GM23338 (cell line): ENCODE data around the gene KRTAP5-4.

Source experiments
- CREB1 ChIP-seq: fragments of 250-450 bp; sonication (Bioruptor Pico); IDR thresholded peaks from 2 replicates; pipeline ENCODE4 v1.5.0; 2020; ENCODE audit warnings: low read depth, mild to moderate bottlenecking, moderate library complexity
- EZH2phosphoT487 ChIP-seq: fragments of 200-600 bp; sonication (generic); IDR thresholded peaks from one replicate; pipeline ENCODE4 v1.8.1; 2018; ENCODE audit warnings: antibody characterized with exemption; ENCODE audit not compliant: unreplicated experiment
- POLR2AphosphoS5 ChIP-seq: IDR thresholded peaks from 2 replicates; pipeline ENCODE4 v1.6.1; 2016; ENCODE audit warnings: antibody characterized with exemption, low read depth
- TF ChIP-seq, protein P1 (sequence below), 2 experiments: fragments of 200-600 bp in 1 of 2; sonication (generic) in 1 of 2; conservative IDR thresholded peaks; 2 replicates each; pipeline versions ENCODE4 v1.5.1 to v1.6.1; 2016 to 2017; ENCODE audit warnings: antibody characterized with exemption in 2 of 2, low read depth in 2 of 2, mild to moderate bottlenecking in 2 of 2, moderate library complexity in 1 of 2
- TF ChIP-seq, protein P2 (sequence below): fragments of 250-450 bp; sonication (Bioruptor Pico); IDR thresholded peaks from 2 replicates; pipeline ENCODE4 v1.5.0; 2020; ENCODE audit warnings: mild to moderate bottlenecking, moderate library complexity
- TF ChIP-seq, protein P3 (sequence below): IDR thresholded peaks from 2 replicates; pipeline ENCODE4 v1.6.1; 2016; ENCODE audit warnings: antibody characterized with exemption

DNA sequence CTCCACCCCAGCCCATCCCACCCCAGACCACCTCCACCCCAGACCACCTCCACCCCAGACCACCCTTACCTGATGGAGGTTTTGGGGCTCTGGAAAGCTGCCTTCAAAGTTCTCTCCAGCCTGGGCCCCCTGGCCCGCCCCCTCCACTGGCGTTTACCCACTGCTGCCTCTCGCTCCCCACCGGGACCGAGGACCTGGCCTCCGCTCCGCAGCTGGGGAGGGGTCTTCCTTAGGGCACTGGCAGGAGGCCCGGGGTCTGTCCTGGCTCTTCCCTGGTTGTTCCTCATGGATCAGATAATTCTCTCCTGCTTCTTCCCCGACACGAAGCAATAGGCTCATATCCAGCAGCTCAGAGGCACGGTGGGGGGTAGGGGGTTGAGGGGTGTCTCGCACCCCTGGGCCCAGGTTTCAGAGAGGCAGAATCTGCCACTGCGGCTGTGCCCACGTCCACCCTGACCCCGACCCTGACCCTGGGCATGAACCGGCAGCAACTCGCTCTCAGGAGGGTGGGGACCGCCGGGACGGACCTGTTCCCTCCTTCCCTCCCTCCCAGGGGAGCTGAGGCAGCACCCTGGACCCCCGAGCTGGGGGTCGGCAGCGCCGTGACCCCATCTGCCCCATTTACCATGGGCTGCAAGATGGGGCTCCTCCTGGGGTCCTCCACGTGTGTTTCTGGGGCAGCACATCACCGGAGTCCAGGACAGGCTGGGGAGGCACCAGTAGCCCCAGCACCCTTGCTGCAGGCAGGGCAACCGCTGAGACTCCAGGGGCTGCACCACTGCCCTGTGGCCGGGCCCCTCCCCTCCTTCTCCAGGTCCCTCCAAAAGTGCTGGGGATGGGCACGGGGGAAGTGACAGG, 20.6 kb upstream of the KRTAP5-4 start:
- TF ChIP-seq, protein P1, sequence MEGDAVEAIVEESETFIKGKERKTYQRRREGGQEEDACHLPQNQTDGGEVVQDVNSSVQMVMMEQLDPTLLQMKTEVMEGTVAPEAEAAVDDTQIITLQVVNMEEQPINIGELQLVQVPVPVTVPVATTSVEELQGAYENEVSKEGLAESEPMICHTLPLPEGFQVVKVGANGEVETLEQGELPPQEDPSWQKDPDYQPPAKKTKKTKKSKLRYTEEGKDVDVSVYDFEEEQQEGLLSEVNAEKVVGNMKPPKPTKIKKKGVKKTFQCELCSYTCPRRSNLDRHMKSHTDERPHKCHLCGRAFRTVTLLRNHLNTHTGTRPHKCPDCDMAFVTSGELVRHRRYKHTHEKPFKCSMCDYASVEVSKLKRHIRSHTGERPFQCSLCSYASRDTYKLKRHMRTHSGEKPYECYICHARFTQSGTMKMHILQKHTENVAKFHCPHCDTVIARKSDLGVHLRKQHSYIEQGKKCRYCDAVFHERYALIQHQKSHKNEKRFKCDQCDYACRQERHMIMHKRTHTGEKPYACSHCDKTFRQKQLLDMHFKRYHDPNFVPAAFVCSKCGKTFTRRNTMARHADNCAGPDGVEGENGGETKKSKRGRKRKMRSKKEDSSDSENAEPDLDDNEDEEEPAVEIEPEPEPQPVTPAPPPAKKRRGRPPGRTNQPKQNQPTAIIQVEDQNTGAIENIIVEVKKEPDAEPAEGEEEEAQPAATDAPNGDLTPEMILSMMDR (conservative IDR thresholded peaks at IDR 0.05; ENCODE audit: low read depth in 2 of 2), result no peak
- TF ChIP-seq EZH2phosphoT487, result no peak
- no peak for TF ChIP-seq POLR2AphosphoS5
- TF ChIP-seq, protein P2, sequence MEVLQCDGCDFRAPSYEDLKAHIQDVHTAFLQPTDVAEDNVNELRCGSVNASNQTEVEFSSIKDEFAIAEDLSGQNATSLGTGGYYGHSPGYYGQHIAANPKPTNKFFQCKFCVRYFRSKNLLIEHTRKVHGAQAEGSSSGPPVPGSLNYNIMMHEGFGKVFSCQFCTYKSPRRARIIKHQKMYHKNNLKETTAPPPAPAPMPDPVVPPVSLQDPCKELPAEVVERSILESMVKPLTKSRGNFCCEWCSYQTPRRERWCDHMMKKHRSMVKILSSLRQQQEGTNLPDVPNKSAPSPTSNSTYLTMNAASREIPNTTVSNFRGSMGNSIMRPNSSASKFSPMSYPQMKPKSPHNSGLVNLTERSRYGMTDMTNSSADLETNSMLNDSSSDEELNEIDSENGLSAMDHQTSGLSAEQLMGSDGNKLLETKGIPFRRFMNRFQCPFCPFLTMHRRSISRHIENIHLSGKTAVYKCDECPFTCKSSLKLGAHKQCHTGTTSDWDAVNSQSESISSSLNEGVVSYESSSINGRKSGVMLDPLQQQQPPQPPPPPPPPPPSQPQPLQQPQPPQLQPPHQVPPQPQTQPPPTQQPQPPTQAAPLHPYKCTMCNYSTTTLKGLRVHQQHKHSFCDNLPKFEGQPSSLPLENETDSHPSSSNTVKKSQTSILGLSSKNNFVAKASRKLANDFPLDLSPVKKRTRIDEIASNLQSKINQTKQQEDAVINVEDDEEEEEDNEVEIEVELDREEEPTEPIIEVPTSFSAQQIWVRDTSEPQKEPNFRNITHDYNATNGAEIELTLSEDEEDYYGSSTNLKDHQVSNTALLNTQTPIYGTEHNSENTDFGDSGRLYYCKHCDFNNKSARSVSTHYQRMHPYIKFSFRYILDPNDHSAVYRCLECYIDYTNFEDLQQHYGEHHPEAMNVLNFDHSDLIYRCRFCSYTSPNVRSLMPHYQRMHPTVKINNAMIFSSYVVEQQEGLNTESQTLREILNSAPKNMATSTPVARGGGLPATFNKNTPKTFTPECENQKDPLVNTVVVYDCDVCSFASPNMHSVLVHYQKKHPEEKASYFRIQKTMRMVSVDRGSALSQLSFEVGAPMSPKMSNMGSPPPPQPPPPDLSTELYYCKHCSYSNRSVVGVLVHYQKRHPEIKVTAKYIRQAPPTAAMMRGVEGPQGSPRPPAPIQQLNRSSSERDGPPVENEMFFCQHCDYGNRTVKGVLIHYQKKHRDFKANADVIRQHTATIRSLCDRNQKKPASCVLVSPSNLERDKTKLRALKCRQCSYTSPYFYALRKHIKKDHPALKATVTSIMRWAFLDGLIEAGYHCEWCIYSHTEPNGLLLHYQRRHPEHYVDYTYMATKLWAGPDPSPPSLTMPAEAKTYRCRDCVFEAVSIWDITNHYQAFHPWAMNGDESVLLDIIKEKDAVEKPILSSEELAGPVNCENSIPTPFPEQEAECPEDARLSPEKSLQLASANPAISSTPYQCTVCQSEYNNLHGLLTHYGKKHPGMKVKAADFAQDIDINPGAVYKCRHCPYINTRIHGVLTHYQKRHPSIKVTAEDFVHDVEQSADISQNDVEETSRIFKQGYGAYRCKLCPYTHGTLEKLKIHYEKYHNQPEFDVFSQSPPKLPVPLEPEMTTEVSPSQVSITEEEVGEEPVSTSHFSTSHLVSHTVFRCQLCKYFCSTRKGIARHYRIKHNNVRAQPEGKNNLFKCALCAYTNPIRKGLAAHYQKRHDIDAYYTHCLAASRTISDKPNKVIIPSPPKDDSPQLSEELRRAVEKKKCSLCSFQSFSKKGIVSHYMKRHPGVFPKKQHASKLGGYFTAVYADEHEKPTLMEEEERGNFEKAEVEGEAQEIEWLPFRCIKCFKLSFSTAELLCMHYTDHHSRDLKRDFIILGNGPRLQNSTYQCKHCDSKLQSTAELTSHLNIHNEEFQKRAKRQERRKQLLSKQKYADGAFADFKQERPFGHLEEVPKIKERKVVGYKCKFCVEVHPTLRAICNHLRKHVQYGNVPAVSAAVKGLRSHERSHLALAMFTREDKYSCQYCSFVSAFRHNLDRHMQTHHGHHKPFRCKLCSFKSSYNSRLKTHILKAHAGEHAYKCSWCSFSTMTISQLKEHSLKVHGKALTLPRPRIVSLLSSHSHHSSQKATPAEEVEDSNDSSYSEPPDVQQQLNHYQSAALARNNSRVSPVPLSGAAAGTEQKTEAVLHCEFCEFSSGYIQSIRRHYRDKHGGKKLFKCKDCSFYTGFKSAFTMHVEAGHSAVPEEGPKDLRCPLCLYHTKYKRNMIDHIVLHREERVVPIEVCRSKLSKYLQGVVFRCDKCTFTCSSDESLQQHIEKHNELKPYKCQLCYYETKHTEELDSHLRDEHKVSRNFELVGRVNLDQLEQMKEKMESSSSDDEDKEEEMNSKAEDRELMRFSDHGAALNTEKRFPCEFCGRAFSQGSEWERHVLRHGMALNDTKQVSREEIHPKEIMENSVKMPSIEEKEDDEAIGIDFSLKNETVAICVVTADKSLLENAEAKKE, result no peak
- TF ChIP-seq, protein P3, sequence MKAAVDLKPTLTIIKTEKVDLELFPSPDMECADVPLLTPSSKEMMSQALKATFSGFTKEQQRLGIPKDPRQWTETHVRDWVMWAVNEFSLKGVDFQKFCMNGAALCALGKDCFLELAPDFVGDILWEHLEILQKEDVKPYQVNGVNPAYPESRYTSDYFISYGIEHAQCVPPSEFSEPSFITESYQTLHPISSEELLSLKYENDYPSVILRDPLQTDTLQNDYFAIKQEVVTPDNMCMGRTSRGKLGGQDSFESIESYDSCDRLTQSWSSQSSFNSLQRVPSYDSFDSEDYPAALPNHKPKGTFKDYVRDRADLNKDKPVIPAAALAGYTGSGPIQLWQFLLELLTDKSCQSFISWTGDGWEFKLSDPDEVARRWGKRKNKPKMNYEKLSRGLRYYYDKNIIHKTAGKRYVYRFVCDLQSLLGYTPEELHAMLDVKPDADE, result no peak
- no peak for TF ChIP-seq CREB1 (CRISPR knock-in tag)
